IMR-90 (cell line): ENCODE results near the gene ARPC5L.

Experiments used
- BHLHE40 ChIP-seq: fragments of 150-350 bp; IDR thresholded peaks from 2 replicates; pipeline ENCODE4 v1.6.1; 2016; ENCODE audit warnings: mild to moderate bottlenecking, low read depth, low read length
- CHD1 ChIP-seq: IDR thresholded peaks from 2 replicates; pipeline ENCODE4 v1.6.1; 2012; ENCODE audit warnings: low read depth, low read length, improper control_type of control experiment
- FOS ChIP-seq: fragments of 150-350 bp; IDR thresholded peaks from 2 replicates; pipeline ENCODE4 v1.6.1; 2016; ENCODE audit warnings: low read depth, low read length
- MAZ ChIP-seq: IDR thresholded peaks from 2 replicates; pipeline ENCODE4 v1.6.1; 2012; ENCODE audit warnings: low read depth, mild to moderate bottlenecking, low read length, improper control_type of control experiment, moderate library complexity, borderline replicate concordance
- MXI1 ChIP-seq: IDR thresholded peaks from 2 replicates; pipeline ENCODE4 v1.6.1; 2012; ENCODE audit warnings: low read depth, mild to moderate bottlenecking, low read length, moderate library complexity, borderline replicate concordance
- POLR2A ChIP-seq: IDR thresholded peaks from 2 replicates; pipeline ENCODE4 v1.6.1; 2012; ENCODE audit warnings: mild to moderate bottlenecking, low read depth, low read length
- RFX5 ChIP-seq: IDR thresholded peaks from 2 replicates; pipeline ENCODE4 v1.8.0; 2012; ENCODE audit warnings: low read depth, mild to moderate bottlenecking, low read length, moderate library complexity
- SMC3 ChIP-seq: fragments of 150-350 bp; IDR thresholded peaks from 2 replicates; pipeline ENCODE4 v1.6.1; 2016; ENCODE audit warnings: low read depth, mild to moderate bottlenecking, antibody characterized with exemption, low read length, moderate library complexity
- TF ChIP-seq, protein P1 (sequence below): conservative IDR thresholded peaks from 2 replicates; pipeline ENCODE4 v1.5.1; 2012; ENCODE audit warnings: mild to moderate bottlenecking, low read depth, low read length, improper control_type of control experiment
- TF ChIP-seq, protein P2 (sequence below): fragments of 150-350 bp; IDR thresholded peaks from 2 replicates; pipeline ENCODE4 v1.6.1; 2016; ENCODE audit warnings: low read depth, mild to moderate bottlenecking, low read length, moderate library complexity, borderline replicate concordance

DNA sequence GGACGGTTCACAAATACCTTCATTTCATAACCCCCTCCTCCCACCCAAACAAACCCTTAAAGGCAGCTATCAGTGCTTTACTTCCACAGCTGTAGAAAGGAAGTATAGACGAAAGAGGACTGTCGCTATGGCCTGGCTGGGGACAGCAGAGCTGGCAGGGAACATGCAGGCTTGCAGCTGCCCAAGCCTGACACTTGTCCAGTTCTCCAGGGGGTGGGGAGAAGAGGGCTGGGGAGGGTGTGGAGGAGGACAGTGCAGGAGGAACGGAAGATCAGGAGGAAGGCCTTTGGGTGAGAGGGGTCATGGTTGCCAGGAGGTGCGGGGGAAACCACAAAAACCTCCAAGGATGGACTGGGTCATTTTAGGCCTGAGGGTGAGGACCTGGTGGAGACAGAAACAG, 25.9 kb downstream of the ARPC5L start:
- TF ChIP-seq, protein P1, sequence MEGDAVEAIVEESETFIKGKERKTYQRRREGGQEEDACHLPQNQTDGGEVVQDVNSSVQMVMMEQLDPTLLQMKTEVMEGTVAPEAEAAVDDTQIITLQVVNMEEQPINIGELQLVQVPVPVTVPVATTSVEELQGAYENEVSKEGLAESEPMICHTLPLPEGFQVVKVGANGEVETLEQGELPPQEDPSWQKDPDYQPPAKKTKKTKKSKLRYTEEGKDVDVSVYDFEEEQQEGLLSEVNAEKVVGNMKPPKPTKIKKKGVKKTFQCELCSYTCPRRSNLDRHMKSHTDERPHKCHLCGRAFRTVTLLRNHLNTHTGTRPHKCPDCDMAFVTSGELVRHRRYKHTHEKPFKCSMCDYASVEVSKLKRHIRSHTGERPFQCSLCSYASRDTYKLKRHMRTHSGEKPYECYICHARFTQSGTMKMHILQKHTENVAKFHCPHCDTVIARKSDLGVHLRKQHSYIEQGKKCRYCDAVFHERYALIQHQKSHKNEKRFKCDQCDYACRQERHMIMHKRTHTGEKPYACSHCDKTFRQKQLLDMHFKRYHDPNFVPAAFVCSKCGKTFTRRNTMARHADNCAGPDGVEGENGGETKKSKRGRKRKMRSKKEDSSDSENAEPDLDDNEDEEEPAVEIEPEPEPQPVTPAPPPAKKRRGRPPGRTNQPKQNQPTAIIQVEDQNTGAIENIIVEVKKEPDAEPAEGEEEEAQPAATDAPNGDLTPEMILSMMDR, result no peak
- no peak for TF ChIP-seq POLR2A
- no peak for TF ChIP-seq CHD1
- no peak for TF ChIP-seq RFX5
- no peak for TF ChIP-seq SMC3
- TF ChIP-seq, protein P2, sequence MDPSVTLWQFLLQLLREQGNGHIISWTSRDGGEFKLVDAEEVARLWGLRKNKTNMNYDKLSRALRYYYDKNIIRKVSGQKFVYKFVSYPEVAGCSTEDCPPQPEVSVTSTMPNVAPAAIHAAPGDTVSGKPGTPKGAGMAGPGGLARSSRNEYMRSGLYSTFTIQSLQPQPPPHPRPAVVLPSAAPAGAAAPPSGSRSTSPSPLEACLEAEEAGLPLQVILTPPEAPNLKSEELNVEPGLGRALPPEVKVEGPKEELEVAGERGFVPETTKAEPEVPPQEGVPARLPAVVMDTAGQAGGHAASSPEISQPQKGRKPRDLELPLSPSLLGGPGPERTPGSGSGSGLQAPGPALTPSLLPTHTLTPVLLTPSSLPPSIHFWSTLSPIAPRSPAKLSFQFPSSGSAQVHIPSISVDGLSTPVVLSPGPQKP, result no peak
- TF ChIP-seq BHLHE40, result no peak
- TF ChIP-seq FOS, result no peak
- no peak for TF ChIP-seq MXI1
- TF ChIP-seq MAZ, result no peak
